Activated B cell treated with CpG ODN at 0.5 μM for 24 hours (primary cell): ENCODE measurements around the gene GALNT12. TPM values are rescaled to one million over a fixed set of nuclear protein-coding genes. Genes with fewer than 3 reads are reported as not detected.

Experiments used
- ATAC-seq: fragments of 200-7000 bp; cut with Tn5 transposase; one replicate; pipeline ENCODE4 v1.10.0; 2021; ENCODE audit warnings: low read depth, mild to moderate bottlenecking, moderate library complexity
- CTCF ChIA-PET: fragments of 350-600 bp; sonication (Branson Sonifier 250); formaldehyde crosslinking; loops from one replicate; lab custom pipeline; 2021; ENCODE audit warnings: antibody characterized with exemption; lab: Charles Lee
- POLR2A ChIA-PET: fragments of 350-600 bp; sonication (Branson Sonifier 250); formaldehyde crosslinking; loops from one replicate; lab custom pipeline; 2021; ENCODE audit warnings: antibody characterized with exemption; lab: Charles Lee
- DNase-seq: peaks from one replicate; pipeline ENCODE4 v3.0.0; 2022
- H3K27ac Mint-ChIP-seq: one replicate; pipeline ENCODE4 v1.8.0; 2020; ENCODE audit warnings: mixed read lengths
- H3K27me3 Mint-ChIP-seq: one replicate; pipeline ENCODE4 v1.8.0; 2021; ENCODE audit warnings: mixed read lengths
- H3K36me3 Mint-ChIP-seq: one replicate; pipeline ENCODE4 v1.8.0; 2021; ENCODE audit warnings: low read depth, mixed read lengths
- H3K4me1 Mint-ChIP-seq: one replicate; pipeline ENCODE4 v1.8.0; 2021; ENCODE audit warnings: mixed read lengths
- H3K4me3 Mint-ChIP-seq: one replicate; pipeline ENCODE4 v1.8.0; 2020; ENCODE audit warnings: mild to moderate bottlenecking, mixed read lengths
- H3K9me3 Mint-ChIP-seq: one replicate; pipeline ENCODE4 v1.8.0; 2020; ENCODE audit warnings: mixed read lengths
- CTCF ChIP-seq: fragments of 200-600 bp; IDR thresholded peaks from one replicate; pipeline ENCODE4 v1.8.0; 2022; ENCODE audit warnings: antibody characterized with exemption, mild to moderate bottlenecking
- intact Hi-C: fragments of 100-400 bp; cut with micrococcal nuclease; formaldehyde crosslinking; loops from one replicate; pipeline ENCODE4 v1.15.1; 2024
- total RNA-seq: library from RNA; stranded (reverse); gene quantifications from 2 replicates; pipeline ENCODE4 v1.2.3, GENCODE V29; 2022

GALNT12 gene
- total RNA-seq, 1 donor from 2014 or later: 2.0 TPM

GRCh38 chr9:98833090-98833956 is 25.9 kb downstream of the GALNT12 start:
- no peak for TF ChIP-seq CTCF
- Mint-ChIP-seq H3K9me3 (no peaks in the 10 kb centered on the region), H3K27me3 (no peaks in the 10 kb centered on the region), H3K4me3 (no peak overlapping the region), H3K27ac (no peak overlapping the region), H3K36me3 (no peaks in the 10 kb centered on the region), H3K4me1 (no peaks in the 10 kb centered on the region)
- ChIA-PET POLR2A (no interaction called here), CTCF (no interaction called here)
- intact Hi-C loops: no loop called here
- DNase-seq: no peak
- no peak for ATAC-seq

GRCh38 chr9:98834386-98834785 is 26.9 kb downstream of the GALNT12 start:
- ChIA-PET CTCF (no interaction called here), POLR2A (no interaction called here)
- no peak overlapping the region for H3K27ac Mint-ChIP-seq
- no peaks in the 10 kb centered on the region for H3K9me3 Mint-ChIP-seq
- no peak overlapping the region for H3K4me3 Mint-ChIP-seq
- no peaks in the 10 kb centered on the region for H3K4me1 Mint-ChIP-seq
- ATAC-seq (no peak), DNase-seq (no peak)
- TF ChIP-seq CTCF: no peak
- no peaks in the 10 kb centered on the region for H3K27me3 Mint-ChIP-seq
- peaks cover 2% of the 10 kb centered on the region for H3K36me3 Mint-ChIP-seq
- intact Hi-C loops: no loop called here

GRCh38 chr9:98836206-98836605 is 28.7 kb downstream of the GALNT12 start:
- POLR2A ChIA-PET: no interaction called here
- Mint-ChIP-seq H3K27ac (no peak overlapping the region), H3K4me3 (no peak overlapping the region), H3K27me3 (no peaks in the 10 kb centered on the region), H3K9me3 (no peaks in the 10 kb centered on the region), H3K36me3 (peaks cover 5% of the 10 kb centered on the region), H3K4me1 (no peaks in the 10 kb centered on the region)
- intact Hi-C loops: no loop called here
- ATAC-seq (no peak), DNase-seq (no peak)
- CTCF ChIA-PET: no interaction called here
- no peak for TF ChIP-seq CTCF

GRCh38 chr9:98837516-98837915 is 30.0 kb downstream of the GALNT12 start:
- H3K27ac Mint-ChIP-seq: no peak overlapping the region
- ATAC-seq: no peak
- H3K9me3 Mint-ChIP-seq: no peaks in the 10 kb centered on the region
- no peak for TF ChIP-seq CTCF
- intact Hi-C loops: no loop called here
- peaks cover 5% of the 10 kb centered on the region for H3K36me3 Mint-ChIP-seq
- ChIA-PET CTCF (interaction anchor here (0.8 kb wide), 1 partner anchor 11 kb away, joined by 3 read pairs; no protein-coding TSS in a partner anchor), POLR2A (no interaction called here)
- no peaks in the 10 kb centered on the region for H3K4me1 Mint-ChIP-seq
- H3K27me3 Mint-ChIP-seq: no peaks in the 10 kb centered on the region
- no peak overlapping the region for H3K4me3 Mint-ChIP-seq
- DNase-seq: no peak

GRCh38 chr9:98838155-98838867 is 30.8 kb downstream of the GALNT12 start:
- no peak for DNase-seq
- H3K27ac Mint-ChIP-seq: no peak overlapping the region
- H3K27me3 Mint-ChIP-seq: no peaks in the 10 kb centered on the region
- intact Hi-C loops: no loop called here
- peaks cover 5% of the 10 kb centered on the region for H3K36me3 Mint-ChIP-seq
- TF ChIP-seq CTCF: no peak
- CTCF ChIA-PET: interaction anchor here (0.8 kb wide), 1 partner anchor 10 kb away, joined by 3 read pairs; no protein-coding TSS in a partner anchor
- H3K4me3 Mint-ChIP-seq: no peak overlapping the region
- no peaks in the 10 kb centered on the region for H3K4me1 Mint-ChIP-seq
- H3K9me3 Mint-ChIP-seq: no peaks in the 10 kb centered on the region
- no peak for ATAC-seq
- POLR2A ChIA-PET: no interaction called here
